GM21529 (cell line): ENCODE data around the gene UBTD1.
A peak's percentile ranks its signal among the peaks of the same experiment; 100 is the strongest.
"Not testable (repeated sequence)": the region's sequence is repeated elsewhere in the genome, so short reads cannot be mapped to it uniquely, and the experiment has no call there.

Experiments
- ATAC-seq: cut with Tn5 transposase; IDR thresholded peaks from one replicate; pipeline ENCODE4 v1.9.1; 2021; ENCODE audit not compliant: unreplicated experiment

The UBTD1 gene

DNA sequence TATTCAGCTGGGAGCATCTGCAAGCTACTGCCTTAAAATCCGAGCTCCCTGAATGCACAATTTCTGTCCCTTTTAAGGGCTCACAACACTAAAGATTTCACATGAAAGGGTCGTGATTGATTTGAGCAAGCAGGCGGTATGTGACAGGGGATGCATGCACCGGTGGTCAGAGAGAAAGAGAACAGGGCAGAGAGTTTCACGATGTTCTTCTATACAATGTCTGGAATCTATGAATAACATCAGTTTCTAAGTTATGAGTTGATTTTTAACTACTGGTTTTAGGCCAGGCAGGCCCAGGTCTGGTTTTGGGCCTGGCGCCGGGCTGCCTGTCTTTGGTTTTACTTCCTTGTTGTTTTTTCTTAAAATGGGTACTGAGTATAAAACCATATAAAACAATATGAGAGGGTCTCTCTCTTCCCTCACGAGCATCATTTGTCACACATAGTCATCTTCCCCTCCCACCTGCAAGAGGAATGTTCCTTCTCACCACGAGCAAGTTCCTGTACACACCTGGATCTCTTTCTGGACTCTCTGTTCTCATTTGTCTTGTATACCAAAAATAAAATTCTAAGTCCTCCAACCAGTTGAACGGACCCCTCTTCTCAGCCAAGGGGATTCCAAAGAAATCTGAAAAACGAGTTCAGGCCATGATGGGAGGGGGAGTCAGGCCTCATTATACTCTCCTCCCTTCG is 62.8 kb downstream of the UBTD1 start:
- ATAC-seq = not testable (repeated sequence)

DNA sequence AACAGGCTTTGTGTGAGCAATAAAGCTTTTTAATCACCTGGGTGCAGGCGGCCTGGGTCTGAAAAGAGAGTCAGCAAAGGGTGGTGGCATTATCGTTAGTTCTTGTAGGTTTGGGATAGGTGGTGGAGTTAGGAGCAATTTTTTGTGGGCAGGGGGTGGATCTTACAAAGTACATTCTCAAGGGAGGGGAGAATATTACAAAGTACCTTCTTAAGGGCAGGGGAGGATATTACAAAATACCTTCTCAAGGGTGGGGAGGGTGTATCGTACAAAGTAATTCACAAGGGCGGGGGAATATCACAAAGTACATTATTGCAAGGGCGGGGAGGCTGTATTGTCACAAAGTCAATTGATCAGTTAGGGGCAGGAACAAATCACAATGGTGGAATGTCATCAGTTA is 63.6 kb downstream of the UBTD1 start:
- not testable (repeated sequence) for ATAC-seq

DNA sequence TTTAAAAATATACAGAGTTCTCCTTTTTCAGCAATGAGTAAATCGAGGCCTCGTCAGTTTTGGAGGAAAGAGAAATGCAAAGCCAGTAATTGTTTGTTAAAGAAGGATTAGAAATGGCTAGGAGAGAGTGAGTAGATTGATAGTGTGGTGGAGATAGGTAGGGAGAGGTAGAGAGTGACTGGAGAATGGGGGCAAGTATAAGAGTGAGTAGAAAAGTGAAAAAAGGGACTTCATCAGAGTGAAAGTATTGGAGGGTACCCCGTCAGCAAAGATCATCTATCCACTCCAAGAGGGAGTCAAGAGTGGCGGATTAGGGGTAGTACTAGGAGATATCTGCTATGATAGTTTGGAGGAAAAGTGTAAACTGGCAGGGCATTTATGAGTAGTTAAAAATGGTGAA is 64.6 kb downstream of the UBTD1 start:
- ATAC-seq = no peak

DNA sequence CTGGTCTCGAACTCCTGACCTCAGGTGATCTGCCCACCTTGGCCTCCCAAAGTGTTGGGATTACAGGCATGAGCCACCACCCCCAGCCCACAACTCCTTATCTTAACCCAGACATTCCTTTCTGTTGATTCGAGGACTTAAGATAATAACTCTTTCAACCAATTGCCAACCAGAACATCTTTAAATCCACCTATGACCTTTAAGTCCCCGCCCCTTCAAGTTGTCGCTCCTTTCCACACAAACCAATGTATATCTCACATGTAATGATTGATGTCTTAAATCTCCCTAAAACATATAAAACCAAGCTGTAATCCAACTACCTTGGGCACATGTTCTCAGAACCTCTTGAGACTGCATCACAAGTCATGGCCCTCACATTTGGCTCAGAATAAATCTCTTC is 66.1 kb downstream of the UBTD1 start:
- ATAC-seq = no peak

GRCh38 chr10:97566336-97566996 is 67.7 kb downstream of the UBTD1 start:
- ATAC-seq = no peak

DNA sequence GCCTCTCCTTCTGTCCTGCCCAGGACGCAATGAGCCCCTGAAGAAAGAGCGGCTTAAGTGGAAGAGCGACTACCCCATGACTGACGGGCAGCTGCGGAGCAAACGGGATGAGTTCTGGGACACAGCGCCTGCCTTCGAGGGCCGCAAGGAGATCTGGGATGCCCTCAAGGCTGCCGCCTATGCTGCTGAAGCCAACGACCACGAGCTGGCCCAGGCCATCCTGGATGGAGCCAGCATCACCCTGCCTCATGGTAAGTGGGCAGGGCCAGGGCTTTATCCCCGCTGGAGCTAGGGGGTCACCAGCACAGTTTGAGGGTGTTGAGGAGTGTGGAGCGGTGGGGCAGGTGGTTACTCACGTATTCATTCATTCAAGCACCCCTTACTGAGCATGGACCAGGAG is 69.2 kb downstream of the UBTD1 start:
- no peak for ATAC-seq

DNA sequence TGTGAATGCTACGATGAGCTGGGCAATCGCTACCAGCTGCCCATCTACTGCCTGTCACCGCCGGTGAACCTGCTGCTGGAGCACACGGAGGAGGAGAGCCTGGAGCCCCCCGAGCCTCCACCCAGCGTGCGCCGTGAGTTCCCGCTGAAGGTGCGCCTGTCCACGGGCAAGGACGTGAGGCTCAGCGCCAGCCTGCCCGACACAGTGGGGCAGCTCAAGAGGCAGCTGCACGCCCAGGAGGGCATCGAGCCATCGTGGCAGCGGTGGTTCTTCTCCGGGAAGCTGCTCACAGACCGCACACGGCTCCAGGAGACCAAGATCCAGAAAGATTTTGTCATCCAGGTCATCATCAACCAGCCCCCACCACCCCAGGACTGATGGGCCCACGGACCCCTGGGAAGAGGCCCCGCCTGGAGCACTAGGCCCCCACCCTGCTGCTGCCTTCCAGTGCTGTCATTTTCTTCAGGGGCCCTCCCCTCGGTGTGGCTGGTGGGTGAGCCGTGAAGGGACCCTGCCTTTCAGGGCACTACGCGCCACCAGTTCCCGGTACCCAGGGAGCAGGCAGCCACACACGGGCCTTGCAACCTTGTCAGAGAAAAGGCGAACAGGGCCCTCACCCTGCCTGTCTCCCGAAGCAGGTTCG is 71.5 kb downstream of the UBTD1 start:
- no peak for ATAC-seq

GRCh38 chr10:97570789-97571471 is 72.2 kb downstream of the UBTD1 start:
- ATAC-seq = no peak

GRCh38 chr10:97571622-97572021 is 72.9 kb downstream of the UBTD1 start:
- ATAC-seq = no peak

DNA sequence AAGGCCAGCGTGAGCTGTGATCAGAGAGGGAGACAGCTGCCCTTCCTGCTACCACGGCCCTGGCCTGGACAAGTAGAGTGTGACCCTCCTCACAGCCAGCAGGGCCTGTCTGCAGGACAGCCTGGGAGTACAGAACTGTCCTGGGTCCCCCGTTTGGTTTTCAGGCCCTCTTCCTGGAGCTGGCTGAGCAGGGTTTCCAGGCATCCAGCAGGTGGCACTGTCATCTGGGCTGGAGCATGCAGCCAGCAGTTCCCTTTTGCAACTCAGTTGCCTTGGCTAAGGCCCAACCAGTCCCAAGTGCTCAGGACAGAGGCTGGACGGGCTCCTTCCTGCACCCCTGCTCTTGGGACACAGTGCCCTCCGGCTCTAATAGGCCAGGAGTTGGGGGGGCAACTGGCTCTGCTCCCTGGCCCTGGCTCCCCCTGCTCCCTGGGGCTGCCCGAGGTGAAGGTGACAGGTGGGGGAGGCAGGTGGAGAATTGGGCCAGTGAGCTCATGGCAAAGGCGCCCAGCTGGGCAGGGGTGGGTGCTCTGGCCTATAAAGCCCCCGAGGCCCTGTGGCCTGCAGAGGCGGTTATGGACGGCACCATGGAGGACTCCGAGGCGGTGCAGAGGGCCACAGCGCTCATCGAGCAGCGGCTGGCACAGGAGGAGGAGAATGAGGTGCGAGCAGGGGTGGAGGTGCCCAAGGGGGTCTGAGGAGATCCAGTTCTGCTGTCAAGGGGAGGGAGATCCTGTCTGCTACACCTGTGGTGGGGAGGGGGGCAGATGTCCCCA is 73.7 kb downstream of the UBTD1 start, which contains the start of gene ANKRD2:
Gene ANKRD2, plus strand, starts transcription at position 566 of the 776 bp plus-strand sequence. Its CDS starts 10 bp downstream, at position 576.
- peak; percentile 62 for ATAC-seq

GRCh38 chr10:97573021-97573420 is 74.3 kb downstream of the UBTD1 start:
- ATAC-seq = no peak

GRCh38 chr10:97573672-97574071 is 74.9 kb downstream of the UBTD1 start:
- no peak for ATAC-seq

DNA sequence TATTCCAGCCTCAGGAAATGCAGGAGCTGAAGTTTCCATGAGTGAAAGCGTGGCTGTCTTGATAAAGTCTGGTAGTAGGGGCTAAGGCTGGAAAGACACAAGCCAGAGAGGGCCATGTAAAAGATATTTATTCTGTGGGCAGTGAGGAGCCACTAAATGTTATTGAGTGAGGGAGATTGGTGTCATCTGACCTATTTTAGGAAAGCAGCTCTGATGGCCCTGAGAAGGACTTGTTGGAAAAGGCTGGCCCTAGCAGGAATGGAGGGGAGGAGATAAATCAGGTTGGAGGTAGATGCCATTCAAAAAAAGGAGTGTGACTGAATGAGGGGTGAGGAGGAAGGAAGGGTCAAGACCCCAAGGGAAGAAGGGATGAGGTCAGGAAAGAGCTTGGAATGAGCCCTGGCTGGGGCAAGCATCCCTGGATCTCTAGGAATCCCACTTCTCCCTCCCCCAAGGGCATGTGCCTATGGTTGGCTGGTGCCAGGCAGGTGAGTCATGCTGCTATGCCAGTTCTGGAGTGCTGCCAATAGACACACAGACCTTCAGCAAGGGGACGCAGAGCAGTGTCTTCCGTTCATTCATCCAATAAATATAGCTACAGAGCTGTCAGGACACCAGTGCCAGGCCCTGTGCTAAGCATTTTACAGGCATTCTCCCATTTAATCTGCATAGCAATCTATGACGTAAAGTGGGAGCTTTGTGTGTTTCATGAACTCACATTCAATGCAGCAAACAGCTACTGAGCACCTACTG is 75.8 kb downstream of the UBTD1 start:
- no peak for ATAC-seq

DNA sequence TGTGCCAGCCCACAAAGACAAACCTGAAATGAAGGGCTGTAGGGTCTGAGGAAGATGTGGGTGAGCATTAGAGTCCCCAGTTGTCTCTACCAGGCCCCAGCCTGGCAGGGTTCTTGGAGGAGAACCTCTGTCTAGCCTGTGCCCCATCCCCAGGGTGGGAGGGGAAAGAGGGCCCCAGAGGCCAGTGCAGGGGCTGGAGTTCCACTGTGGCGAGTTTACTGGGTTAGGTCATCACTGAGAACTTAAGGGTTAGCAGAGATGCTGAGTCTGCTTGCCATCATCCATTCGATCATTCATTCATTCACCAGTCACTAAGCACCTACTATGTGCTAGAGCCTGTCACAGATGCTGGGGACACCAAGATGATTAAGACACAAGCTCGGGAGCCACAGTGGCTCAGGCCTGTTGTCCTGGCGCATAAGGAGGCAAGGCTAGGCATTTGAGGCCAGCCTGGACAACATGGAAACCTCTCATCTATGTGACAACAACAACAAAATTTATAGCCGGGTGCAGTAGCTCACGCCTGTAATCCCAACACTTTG is 76.5 kb downstream of the UBTD1 start:
- ATAC-seq = no peak

DNA sequence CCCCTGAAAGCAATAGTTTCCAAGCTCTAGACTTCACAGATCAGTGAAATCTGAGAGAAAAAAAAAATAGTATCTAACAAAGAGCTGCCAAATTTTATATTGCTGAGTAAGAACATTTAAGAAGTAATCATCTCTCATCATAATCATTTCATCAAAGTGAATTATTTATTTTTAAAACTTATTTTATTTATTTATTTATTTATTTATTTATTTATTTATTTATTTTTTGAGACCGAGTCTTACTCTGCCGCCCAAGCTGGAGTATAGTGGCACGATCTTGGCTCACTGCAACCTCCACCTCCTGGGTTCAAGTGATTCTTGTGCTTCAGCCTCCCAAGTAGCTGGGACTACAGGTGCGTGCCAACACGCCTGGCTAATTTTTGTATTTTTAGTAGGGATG is 77.8 kb downstream of the UBTD1 start:
- not testable (repeated sequence) for ATAC-seq

- no peak for ATAC-seq
Observed at GRCh38 chr10:97577701-97578100, 79.0 kb downstream of the UBTD1 start.

DNA sequence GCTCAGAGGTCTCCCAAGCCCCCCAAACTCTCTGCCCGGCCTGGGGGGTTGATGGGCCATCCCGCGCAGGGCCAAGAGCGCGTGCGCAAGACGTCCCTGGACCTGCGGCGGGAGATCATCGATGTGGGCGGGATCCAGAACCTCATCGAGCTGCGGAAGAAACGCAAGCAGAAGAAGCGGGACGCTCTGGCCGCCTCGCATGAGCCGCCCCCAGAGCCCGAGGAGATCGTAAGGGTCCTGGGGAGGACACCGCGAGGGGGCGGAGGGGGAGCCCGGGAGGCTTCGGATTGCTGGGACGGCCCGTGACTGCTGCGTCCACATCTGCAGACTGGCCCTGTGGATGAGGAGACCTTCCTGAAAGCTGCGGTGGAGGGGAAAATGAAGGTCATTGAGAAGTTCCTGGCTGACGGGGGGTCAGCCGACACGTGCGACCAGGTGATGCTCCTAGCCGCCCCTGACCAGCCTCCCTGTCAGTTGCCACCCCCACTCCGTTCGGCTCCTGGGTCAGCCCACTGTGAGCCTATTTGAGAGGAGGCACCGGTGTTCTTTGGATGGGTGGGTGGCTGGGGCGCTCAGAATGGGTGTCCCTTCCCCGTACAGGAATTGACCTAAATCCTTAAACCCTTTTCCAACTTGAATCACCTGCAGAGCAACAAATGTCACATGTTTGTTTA is 79.6 kb downstream of the UBTD1 start:
- ATAC-seq = no peak

GRCh38 chr10:97580421-97581367 is 82.0 kb downstream of the UBTD1 start:
- no peak for ATAC-seq
